Activated naive CD4-positive, alpha-beta T cell treated with anti-CD3 and anti-CD28 coated beads, Interleukin-2, amount 50 U/mL, for 24 hours (primary cell): ENCODE data around the gene FBXO44.

ENCODE experiments used
- H3K27ac Mint-ChIP-seq: one replicate; pipeline ENCODE4 v1.8.0; 2021; ENCODE audit warnings: mild to moderate bottlenecking, mixed read lengths
- H3K27me3 Mint-ChIP-seq: one replicate; pipeline ENCODE4 v1.8.0; 2021; ENCODE audit warnings: mixed read lengths
- H3K36me3 Mint-ChIP-seq: one replicate; pipeline ENCODE4 v1.8.0; 2021; ENCODE audit warnings: mixed read lengths
- H3K4me1 Mint-ChIP-seq: one replicate; pipeline ENCODE4 v1.8.0; 2021; ENCODE audit warnings: mixed read lengths
- H3K4me3 Mint-ChIP-seq: one replicate; pipeline ENCODE4 v1.8.0; 2021; ENCODE audit warnings: mild to moderate bottlenecking, mixed read lengths
- H3K9me3 Mint-ChIP-seq: one replicate; pipeline ENCODE4 v1.8.0; 2021; ENCODE audit warnings: mixed read lengths

Gene FBXO44

DNA sequence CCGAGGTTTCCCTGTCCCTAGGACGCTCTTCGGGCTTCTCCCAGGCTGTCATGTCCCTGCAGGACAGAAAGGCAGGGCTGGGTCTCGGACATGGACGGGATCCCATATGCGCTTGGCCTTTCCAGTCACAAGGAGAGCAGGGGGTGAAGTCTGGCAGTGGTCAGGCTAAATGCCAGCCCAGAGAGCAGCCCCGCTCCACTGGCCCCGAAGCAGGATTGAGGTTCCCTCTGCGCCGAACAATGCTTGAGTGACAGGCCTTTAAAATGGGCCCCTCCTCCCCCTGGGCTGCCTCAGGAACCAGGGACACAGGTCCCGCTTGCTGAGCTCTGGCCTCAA lies 49.5 kb downstream of the FBXO44 start:
- no peaks in the 10 kb centered on the region for H3K27me3 Mint-ChIP-seq
- no peak overlapping the region for H3K4me3 Mint-ChIP-seq
- H3K4me1 Mint-ChIP-seq = no peaks in the 10 kb centered on the region
- no peak overlapping the region for H3K27ac Mint-ChIP-seq
- no peaks in the 10 kb centered on the region for H3K9me3 Mint-ChIP-seq
- no peaks in the 10 kb centered on the region for H3K36me3 Mint-ChIP-seq

DNA sequence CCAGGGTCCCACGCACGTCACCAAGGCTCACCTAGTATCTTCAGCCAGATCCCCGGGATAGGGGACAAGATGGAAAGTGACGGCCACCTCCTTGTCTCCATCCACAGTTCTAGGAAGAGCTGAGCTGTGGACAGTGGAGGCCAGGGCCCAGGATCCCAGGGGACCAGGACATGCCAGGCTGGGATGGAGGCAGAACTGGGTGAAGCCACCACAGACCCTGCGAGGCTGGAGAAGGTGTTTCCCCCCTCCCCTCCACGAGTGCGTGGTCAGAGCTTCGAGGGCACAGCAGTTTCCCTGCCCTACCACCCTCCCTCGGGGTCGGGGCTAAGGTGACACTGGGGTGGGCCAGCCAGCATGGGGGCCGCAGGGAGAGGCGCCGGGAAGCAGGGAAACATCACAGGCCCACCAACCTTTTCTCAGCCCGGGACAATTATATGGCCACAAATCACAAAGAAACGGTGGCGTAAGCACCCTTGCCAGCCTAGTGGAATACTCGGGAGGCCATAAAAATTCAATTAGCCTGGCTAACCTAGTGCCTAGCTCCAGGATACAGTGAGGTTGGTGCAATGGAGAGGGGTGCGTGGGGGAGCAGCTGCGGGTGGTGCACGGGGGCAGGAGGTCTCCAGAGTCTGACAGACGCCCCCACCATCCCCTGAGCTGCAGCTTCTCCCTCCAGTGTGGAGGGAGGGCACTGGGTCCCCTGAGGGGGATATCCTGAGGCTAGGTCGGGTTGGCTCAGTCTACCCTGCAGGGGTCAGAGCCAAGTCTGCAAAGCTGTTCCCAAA lies 50.2 kb downstream of the FBXO44 start:
- Mint-ChIP-seq H3K9me3 (no peaks in the 10 kb centered on the region), H3K27ac (no peak overlapping the region), H3K36me3 (no peaks in the 10 kb centered on the region), H3K27me3 (no peaks in the 10 kb centered on the region), H3K4me1 (no peaks in the 10 kb centered on the region), H3K4me3 (no peak overlapping the region)

DNA sequence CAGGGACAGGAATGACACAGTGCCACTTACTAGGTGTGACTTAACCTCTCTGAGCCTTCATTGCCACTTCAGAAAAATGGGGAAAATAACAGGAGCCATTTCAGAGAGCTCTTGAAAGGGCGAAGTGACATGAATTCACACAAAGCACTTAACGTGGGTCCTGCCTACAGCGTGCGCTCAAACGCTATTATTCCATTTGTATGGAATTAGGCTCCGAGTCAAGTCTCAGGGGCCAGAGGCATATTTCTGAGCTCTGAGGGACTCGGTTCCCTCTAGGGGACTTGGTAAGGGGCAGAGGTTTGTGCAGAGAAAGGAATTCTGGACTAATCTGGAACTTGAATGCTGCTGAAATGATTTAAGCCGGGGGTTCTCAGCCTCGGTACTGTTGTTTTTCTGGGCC lies 50.9 kb downstream of the FBXO44 start:
- no peaks in the 10 kb centered on the region for H3K27me3 Mint-ChIP-seq
- no peak overlapping the region for H3K4me3 Mint-ChIP-seq
- no peaks in the 10 kb centered on the region for H3K4me1 Mint-ChIP-seq
- H3K36me3 Mint-ChIP-seq = no peaks in the 10 kb centered on the region
- no peak overlapping the region for H3K27ac Mint-ChIP-seq
- no peaks in the 10 kb centered on the region for H3K9me3 Mint-ChIP-seq

DNA sequence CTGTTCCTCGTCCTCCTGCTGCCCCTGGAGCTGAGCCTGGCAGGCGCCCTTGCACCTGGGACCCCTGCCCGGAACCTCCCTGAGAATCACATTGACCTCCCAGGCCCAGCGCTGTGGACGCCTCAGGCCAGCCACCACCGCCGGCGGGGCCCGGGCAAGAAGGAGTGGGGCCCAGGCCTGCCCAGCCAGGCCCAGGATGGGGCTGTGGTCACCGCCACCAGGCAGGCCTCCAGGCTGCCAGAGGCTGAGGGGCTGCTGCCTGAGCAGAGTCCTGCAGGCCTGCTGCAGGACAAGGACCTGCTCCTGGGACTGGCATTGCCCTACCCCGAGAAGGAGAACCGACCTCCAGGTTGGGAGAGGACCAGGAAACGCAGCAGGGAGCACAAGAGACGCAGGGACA lies 51.6 kb downstream of the FBXO44 start:
- Mint-ChIP-seq H3K27ac (no peak overlapping the region), H3K4me1 (no peaks in the 10 kb centered on the region), H3K9me3 (no peaks in the 10 kb centered on the region), H3K36me3 (no peaks in the 10 kb centered on the region), H3K4me3 (no peak overlapping the region), H3K27me3 (no peaks in the 10 kb centered on the region)

DNA sequence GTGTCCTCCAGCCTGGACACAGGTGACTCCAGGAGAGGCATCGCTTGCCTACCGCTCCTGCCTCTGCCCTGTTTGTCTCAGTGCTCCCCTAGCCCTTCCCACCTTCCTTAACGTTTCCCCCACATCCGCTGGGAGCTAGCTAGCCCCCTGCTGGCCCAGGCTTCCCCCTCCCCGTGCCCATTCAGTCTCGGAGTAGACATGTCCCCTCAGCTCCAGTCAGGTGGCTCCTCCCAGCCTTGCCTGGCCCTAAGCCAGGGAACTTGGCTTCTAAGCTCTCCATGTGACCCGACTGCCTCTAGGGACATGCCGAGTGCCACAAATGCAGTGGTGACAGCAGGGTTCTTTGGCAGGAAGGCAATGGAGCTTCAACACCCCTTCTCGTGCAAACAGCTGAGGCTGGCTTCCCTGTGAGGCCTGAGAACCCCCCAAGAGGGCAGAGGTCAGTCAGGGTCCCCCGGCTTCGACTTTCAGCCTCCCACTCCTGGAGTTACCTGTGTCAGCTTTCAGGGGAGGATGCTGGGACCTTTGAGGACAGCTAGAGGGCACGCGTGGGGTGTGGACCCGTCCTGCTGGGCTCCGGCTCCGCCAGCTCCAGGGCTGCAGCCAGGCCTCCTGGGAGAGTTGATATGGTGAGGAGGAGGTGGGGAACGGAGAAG lies 53.1 kb downstream of the FBXO44 start:
- Mint-ChIP-seq H3K4me1 (no peaks in the 10 kb centered on the region), H3K9me3 (no peaks in the 10 kb centered on the region), H3K4me3 (no peak overlapping the region), H3K27ac (no peak overlapping the region), H3K27me3 (no peaks in the 10 kb centered on the region), H3K36me3 (no peaks in the 10 kb centered on the region)

DNA sequence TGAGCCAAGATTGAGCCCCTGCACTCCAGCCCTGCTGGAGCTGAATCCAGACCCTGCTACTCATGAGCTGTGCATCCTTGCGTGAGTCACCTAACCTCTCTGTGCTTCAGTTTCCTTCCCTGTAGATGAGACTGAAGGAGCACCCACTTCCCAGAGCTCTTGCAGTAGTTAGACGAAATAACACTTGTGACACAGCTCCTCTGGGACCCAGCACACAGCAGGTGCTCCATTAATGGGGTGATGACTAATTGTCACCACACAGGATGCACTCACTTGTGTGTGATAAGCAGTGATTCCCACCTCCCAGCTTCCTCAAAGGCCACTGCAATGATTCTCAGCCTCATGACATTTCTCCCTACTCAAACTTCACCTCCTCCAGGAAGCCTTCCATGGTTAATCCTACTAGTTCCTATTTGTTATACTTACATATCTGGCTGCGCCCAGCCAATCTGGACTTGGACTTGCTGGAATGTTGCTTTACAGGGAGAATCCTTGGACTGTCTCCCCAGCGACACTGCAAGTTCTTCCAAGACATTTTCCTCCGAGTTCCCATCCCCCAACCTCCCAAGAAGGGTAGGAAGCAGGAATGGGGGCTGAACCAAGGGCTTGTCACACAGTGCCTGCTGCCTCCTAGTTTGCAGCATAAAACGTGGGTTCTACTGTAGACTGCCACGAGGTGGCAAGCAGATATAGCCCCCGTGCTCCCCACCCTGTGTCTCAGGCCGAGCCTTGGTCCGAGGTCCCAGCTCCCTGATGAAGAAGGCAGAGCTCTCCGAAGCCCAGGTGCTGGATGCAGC lies 54.1 kb downstream of the FBXO44 start:
- no peaks in the 10 kb centered on the region for H3K27me3 Mint-ChIP-seq
- no peaks in the 10 kb centered on the region for H3K36me3 Mint-ChIP-seq
- no peak overlapping the region for H3K27ac Mint-ChIP-seq

DNA sequence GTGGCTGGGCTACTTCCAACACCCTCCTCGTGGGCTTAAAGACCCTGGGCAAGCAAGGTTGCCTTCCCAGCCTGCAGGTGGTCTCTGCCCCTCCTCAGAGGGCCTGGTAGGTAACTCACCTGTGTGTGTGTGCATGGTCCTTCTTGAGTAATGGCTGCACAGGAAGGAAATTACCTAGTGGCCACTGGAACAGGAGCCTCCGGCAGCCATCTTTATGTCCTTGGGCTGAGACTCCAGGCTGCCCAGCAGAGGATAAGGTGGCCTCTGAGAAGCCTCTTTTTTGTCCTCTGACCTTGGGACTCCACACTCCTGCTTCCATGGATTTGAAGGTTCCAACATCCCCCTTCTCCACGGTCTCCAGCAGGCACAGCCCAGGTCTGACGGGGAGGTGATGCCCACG lies 56.8 kb downstream of the FBXO44 start:
- Mint-ChIP-seq H3K36me3 (no peaks in the 10 kb centered on the region), H3K27me3 (no peaks in the 10 kb centered on the region), H3K9me3 (no peaks in the 10 kb centered on the region), H3K4me3 (no peak overlapping the region), H3K4me1 (no peaks in the 10 kb centered on the region), H3K27ac (no peak overlapping the region)

More for the DNA sequence above, 54.1 kb downstream of the FBXO44 start:
- Mint-ChIP-seq H3K9me3 (no peaks in the 10 kb centered on the region), H3K4me3 (no peak overlapping the region), H3K4me1 (no peaks in the 10 kb centered on the region)

DNA sequence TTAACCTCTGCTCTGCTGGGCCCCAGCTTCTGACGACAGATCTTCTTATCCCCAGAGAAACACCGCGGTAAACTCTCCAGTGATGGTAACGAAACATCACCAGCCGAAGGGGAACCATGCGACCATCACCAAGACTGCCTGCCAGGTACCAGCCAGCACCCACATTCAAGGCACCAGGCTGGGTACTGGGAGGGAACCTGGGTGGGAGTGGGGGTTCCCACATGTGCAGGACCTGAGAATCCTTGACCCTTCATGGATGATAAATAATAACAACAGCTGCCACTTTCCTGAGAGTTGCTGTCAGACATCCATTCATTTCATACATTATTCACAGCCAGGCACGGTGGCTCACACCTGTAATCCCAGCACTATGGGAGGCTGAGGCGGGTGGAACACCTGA lies 57.6 kb downstream of the FBXO44 start:
- Mint-ChIP-seq H3K27ac (no peak overlapping the region), H3K36me3 (no peaks in the 10 kb centered on the region), H3K4me1 (no peaks in the 10 kb centered on the region), H3K27me3 (no peaks in the 10 kb centered on the region), H3K9me3 (no peaks in the 10 kb centered on the region), H3K4me3 (no peak overlapping the region)
